HFF-Myc (cell line): Measurements from ENCODE around the gene FOXD3.

Experiments
- DNase-seq: peaks from one replicate; pipeline ENCODE4 v3.0.0-alpha.2; 2011; ENCODE audit warnings: low read depth; ENCODE audit errors: extremely low read depth
- H3K4me3 ChIP-seq: replicated peaks from 2 replicates; pipeline ENCODE4 v1.5.1; 2011; ENCODE audit warnings: low read depth, mild to moderate bottlenecking, control low read depth, low read length
- CTCF ChIP-seq: IDR thresholded peaks from 2 replicates; pipeline ENCODE4 v1.5.1; 2012; ENCODE audit warnings: mild to moderate bottlenecking, low read depth, low read length, control low read depth; ENCODE audit errors: missing control alignments

The FOXD3 gene

GRCh38 chr1:63316598-63316983, 5.8 kb upstream of the FOXD3 start:
- no peak for TF ChIP-seq CTCF
- no peak overlapping the region for H3K4me3 ChIP-seq
- no peak for DNase-seq

- peak; percentile 62 for TF ChIP-seq CTCF
- H3K4me3 ChIP-seq, result 0 out of 2 replicates have a peak overlapping the region, but pooled peaks have one; percentile 10
- peak; percentile 9 for DNase-seq
These were observed 5.2 kb upstream of the FOXD3 start for GRCh38 chr1:63316984-63317816.

GRCh38 chr1:63317817-63318152, 4.6 kb upstream of the FOXD3 start:
- TF ChIP-seq CTCF, result no peak
- H3K4me3 ChIP-seq, result no peak overlapping the region
- DNase-seq, result no peak

GRCh38 chr1:63318201-63318979, 4.0 kb upstream of the FOXD3 start:
- no peak for TF ChIP-seq CTCF

GRCh38 chr1:63319046-63320021, 3.0 kb upstream of the FOXD3 start:
- H3K4me3 ChIP-seq, result no peak overlapping the region
- no peak for DNase-seq
- TF ChIP-seq CTCF, result no peak

More at GRCh38 chr1:63318201-63318979, 4.0 kb upstream of the FOXD3 start:
- DNase-seq, result no peak
- no peak overlapping the region for H3K4me3 ChIP-seq

GRCh38 chr1:63320022-63320721, 2.2 kb upstream of the FOXD3 start:
- TF ChIP-seq CTCF, result no peak
- no peak for DNase-seq
- H3K4me3 ChIP-seq, result no peak overlapping the region
